Measurements from ENCODE around the gene NMUR2. TPM values are rescaled to one million over a fixed set of nuclear protein-coding genes. Genes with fewer than 3 reads are reported as not detected.

The NMUR2 gene
- total RNA-seq, 4 donors from 2014 or later: not detected

- TF ChIP-seq, protein P1, sequence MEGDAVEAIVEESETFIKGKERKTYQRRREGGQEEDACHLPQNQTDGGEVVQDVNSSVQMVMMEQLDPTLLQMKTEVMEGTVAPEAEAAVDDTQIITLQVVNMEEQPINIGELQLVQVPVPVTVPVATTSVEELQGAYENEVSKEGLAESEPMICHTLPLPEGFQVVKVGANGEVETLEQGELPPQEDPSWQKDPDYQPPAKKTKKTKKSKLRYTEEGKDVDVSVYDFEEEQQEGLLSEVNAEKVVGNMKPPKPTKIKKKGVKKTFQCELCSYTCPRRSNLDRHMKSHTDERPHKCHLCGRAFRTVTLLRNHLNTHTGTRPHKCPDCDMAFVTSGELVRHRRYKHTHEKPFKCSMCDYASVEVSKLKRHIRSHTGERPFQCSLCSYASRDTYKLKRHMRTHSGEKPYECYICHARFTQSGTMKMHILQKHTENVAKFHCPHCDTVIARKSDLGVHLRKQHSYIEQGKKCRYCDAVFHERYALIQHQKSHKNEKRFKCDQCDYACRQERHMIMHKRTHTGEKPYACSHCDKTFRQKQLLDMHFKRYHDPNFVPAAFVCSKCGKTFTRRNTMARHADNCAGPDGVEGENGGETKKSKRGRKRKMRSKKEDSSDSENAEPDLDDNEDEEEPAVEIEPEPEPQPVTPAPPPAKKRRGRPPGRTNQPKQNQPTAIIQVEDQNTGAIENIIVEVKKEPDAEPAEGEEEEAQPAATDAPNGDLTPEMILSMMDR (IDR thresholded peaks at IDR 0.05): no peak
- ATAC-seq (ENCODE audit: low FRiP score): no peak
- DNase-seq (ENCODE audit: low spot score): no peak
Observed at GRCh38 chr5:152422081-152422480, 17.0 kb upstream of the NMUR2 start.

- TF ChIP-seq, protein P1 (IDR thresholded peaks at IDR 0.05): no peak
- ATAC-seq (ENCODE audit: low FRiP score): no peak
Observed at GRCh38 chr5:152412129-152412528, 7.0 kb upstream of the NMUR2 start.

DNA sequence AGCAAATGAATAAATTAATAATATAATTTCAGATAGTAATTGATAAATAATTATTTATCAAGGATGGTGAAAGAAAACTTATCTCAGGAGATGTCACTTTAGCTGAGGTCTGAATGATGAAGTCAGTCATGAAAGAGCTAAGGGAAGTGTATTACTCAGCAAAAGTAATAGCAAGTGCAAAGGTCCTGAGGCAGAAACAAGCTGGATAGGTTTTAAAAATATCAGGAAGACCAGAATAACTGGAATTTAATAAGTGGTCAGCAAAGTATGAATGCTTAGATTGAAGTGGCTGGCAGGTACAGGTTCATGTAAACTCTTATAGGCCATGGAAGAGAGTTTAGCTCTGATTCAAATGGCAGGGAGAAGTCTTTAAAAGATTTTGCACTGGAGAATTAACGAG is 1.0 kb upstream of the NMUR2 start:
- DNase-seq (ENCODE audit: low spot score): no peak
- ATAC-seq (ENCODE audit: low FRiP score): no peak
- TF ChIP-seq, protein P1 (IDR thresholded peaks at IDR 0.05): no peak

More at GRCh38 chr5:152412129-152412528, 7.0 kb upstream of the NMUR2 start:
- DNase-seq (ENCODE audit: low spot score): no peak

GRCh38 chr5:152404494-152404893 is 585 bp downstream of the NMUR2 start:
- ATAC-seq (ENCODE audit: low FRiP score): no peak

DNA sequence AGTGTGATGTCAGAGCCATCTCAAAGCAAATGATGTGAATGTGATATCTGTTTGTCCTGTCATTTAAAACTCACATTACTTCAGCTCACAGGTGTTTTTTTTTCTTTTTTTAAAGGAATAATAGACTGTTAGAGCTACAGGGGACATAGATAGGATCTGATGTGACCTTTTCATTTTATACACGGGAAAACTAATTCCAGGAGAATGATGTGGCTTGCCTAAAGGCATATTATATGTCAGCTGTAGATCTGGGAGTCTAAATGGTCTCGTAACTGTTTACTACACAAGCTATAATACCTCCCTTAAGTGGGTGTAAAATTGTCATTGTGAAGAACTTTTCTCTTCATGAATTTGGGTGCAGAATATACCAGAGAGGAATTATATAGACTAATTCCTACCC is 2.0 kb downstream of the NMUR2 start:
- TF ChIP-seq, protein P1 (IDR thresholded peaks at IDR 0.05): no peak
- DNase-seq (ENCODE audit: low spot score) (no peak), ATAC-seq (ENCODE audit: low FRiP score) (no peak)

More at GRCh38 chr5:152404494-152404893, 585 bp downstream of the NMUR2 start:
- TF ChIP-seq, protein P1 (IDR thresholded peaks at IDR 0.05): no peak
- DNase-seq (ENCODE audit: low spot score): no peak

GRCh38 chr5:152400846-152401245 is 4.2 kb downstream of the NMUR2 start:
- ATAC-seq (ENCODE audit: low FRiP score) (no peak), DNase-seq (ENCODE audit: low spot score) (no peak)
- TF ChIP-seq, protein P1 (IDR thresholded peaks at IDR 0.05): no peak

DNA sequence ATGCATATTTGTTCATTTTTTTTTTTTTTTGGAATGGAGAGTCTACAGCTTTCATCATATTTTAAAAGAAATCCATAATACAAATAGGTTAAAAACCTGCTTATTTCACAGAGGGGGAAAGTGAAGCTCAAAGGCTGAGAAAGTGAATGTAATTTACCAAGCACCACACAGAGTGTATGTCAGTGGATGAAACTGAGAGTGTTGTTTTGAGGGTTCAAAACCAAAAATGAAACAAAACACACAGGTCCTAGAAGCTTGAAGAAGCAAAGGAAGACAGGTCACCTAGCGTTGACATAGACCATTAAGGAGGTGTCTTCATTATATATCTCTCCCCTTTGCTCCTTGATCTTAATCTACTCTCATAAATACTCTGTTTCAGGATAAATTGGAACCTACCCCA is 7.5 kb downstream of the NMUR2 start:
- DNase-seq (ENCODE audit: low spot score) (no peak), ATAC-seq (ENCODE audit: low FRiP score) (no peak)
- TF ChIP-seq, protein P1 (IDR thresholded peaks at IDR 0.05): no peak

Measured in omental fat pad (tissue), 4 donors.